ENCODE measurements around the gene ZMAT5.

ZMAT5 gene

DNA sequence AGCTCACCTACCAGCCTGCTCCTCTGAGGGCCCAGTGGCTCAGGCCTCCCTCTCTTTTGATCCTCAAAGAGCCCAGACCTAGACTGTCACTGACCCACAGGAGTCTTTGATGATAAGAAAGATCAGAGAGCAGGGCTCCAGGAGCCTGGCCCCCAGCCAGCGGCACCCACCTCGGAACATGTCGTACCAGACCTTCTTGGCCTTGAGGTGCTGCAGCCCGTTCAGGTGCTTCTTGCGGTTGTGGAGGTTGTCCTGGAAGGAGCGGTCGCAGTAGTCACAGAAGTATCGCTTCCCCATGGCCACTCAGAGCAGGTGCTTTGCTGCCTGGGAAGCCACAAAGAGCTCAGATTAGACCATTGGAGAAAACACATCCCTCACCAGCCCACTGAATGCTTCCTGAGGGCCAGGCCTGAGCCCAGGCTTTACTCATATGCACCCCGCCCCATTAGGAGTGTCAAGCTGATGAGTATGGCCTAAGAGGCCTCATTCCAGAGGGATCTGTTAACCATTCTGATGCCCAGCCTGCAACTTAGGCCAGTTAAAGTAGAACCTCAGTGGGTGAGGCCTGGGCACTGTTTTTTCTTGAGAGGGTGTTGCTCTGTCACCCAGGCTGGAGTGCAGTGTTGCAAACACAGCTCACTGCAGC is 18.4 kb downstream of the ZMAT5 start:
- no peak overlapping the region for H3K4me2 ChIP-seq (ENCODE audit: low read length)
- TF ChIP-seq, protein P1, sequence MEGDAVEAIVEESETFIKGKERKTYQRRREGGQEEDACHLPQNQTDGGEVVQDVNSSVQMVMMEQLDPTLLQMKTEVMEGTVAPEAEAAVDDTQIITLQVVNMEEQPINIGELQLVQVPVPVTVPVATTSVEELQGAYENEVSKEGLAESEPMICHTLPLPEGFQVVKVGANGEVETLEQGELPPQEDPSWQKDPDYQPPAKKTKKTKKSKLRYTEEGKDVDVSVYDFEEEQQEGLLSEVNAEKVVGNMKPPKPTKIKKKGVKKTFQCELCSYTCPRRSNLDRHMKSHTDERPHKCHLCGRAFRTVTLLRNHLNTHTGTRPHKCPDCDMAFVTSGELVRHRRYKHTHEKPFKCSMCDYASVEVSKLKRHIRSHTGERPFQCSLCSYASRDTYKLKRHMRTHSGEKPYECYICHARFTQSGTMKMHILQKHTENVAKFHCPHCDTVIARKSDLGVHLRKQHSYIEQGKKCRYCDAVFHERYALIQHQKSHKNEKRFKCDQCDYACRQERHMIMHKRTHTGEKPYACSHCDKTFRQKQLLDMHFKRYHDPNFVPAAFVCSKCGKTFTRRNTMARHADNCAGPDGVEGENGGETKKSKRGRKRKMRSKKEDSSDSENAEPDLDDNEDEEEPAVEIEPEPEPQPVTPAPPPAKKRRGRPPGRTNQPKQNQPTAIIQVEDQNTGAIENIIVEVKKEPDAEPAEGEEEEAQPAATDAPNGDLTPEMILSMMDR (IDR thresholded peaks at IDR 0.05) = no peak
- H3K9me3 ChIP-seq (ENCODE audit: control insufficient read depth, low read length) = no peaks in the 10 kb centered on the region
- no peak overlapping the region for H3K9ac ChIP-seq
- no peak overlapping the region for H3K4me3 ChIP-seq (ENCODE audit: low read depth, low read length)
- H3K27ac ChIP-seq = no peak overlapping the region
- no peaks in the 10 kb centered on the region for H3K4me1 ChIP-seq
- no peaks in the 10 kb centered on the region for H3K79me2 ChIP-seq
- H2AFZ ChIP-seq = no peak overlapping the region
- H3K27me3 ChIP-seq (ENCODE audit: control insufficient read depth, insufficient read depth, low read length) = no peaks in the 10 kb centered on the region
- no peaks in the 10 kb centered on the region for H3K36me3 ChIP-seq (ENCODE audit: control insufficient read depth, insufficient read depth, low read length)

DNA sequence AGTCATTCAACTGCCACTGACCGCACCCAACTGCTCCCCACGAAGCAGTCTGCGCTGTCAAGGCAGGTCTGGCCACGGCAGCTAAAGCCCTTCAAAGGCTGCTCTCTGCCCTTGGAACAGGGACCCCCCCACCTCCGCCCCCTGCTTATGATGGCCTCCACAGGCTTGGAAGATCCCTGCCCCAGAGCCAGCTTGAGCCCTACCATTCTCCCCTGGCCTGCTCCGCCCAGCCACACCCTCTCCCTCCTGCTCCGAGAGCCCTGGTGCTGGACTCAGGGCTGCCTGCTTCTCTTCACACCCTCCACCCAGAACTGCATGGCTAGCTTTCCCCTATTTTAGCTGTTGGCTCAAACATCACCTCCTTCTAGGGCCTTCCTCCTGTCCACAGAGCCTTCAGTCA is 19.0 kb downstream of the ZMAT5 start:
- H3K9ac ChIP-seq = no peak overlapping the region
- H3K4me1 ChIP-seq = no peaks in the 10 kb centered on the region
- H2AFZ ChIP-seq = no peak overlapping the region
- no peak overlapping the region for H3K4me3 ChIP-seq (ENCODE audit: low read depth, low read length)
- H3K36me3 ChIP-seq (ENCODE audit: control insufficient read depth, insufficient read depth, low read length) = no peaks in the 10 kb centered on the region
- H3K27me3 ChIP-seq (ENCODE audit: control insufficient read depth, insufficient read depth, low read length) = no peaks in the 10 kb centered on the region
- H3K4me2 ChIP-seq (ENCODE audit: low read length) = no peak overlapping the region
- H3K27ac ChIP-seq = no peak overlapping the region
- TF ChIP-seq, protein P1 (IDR thresholded peaks at IDR 0.05) = no peak
- no peaks in the 10 kb centered on the region for H3K9me3 ChIP-seq (ENCODE audit: control insufficient read depth, low read length)
- no peaks in the 10 kb centered on the region for H3K79me2 ChIP-seq

DNA sequence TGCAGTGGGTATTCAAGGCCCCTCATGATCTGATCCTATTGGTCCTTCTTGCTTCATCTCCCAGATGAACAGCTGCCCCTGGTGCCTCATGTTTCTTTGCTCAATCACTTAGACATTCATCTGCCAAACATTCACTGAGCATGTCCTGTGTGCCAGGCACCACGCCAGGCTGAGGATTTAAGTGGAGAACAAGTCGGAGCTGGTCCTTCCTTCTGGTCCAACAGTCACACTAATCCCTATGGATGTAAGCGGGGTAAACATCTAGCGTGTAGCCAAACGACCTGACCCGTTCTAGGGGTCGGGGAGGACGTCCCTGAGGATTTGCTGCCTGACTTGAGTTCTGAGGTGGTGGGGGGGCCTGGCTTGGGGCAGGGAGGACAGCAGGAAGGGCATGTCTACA is 21.9 kb downstream of the ZMAT5 start:
- Histone ChIP-seq H3K4me2 (ENCODE audit: low read length) (no peak overlapping the region), H3K27ac (no peak overlapping the region), H3K9ac (no peak overlapping the region), H3K36me3 (ENCODE audit: control insufficient read depth, insufficient read depth, low read length) (no peaks in the 10 kb centered on the region), H3K27me3 (ENCODE audit: control insufficient read depth, insufficient read depth, low read length) (no peaks in the 10 kb centered on the region), H3K4me3 (ENCODE audit: low read depth, low read length) (no peak overlapping the region), H2AFZ (no peak overlapping the region), H3K9me3 (ENCODE audit: control insufficient read depth, low read length) (no peaks in the 10 kb centered on the region), H3K79me2 (no peaks in the 10 kb centered on the region), H3K4me1 (no peaks in the 10 kb centered on the region)
- TF ChIP-seq, protein P1 (IDR thresholded peaks at IDR 0.05) = no peak

DNA sequence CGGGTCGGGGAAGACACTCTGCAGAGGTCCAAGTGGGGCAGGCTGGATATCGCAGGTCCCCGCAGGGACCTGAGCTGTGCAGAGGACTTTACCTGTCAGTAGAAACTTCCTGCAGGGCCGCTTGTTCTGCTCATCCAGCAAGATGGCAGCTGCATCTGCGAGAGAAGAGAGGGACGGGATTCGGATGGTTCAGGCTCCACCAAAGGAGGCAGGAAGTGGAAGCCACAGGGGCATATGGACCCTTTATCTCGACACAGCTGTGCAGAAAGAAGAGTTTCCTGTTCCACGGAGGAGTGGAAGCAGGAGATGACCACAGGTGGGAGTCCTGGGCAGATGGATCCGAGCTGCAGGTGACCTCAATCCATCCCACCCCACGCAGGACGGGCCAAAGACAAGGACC is 24.5 kb downstream of the ZMAT5 start:
- Histone ChIP-seq H3K4me1 (no peaks in the 10 kb centered on the region), H3K4me3 (ENCODE audit: low read depth, low read length) (no peak overlapping the region), H3K27me3 (ENCODE audit: control insufficient read depth, insufficient read depth, low read length) (no peaks in the 10 kb centered on the region), H3K9ac (no peak overlapping the region), H3K27ac (no peak overlapping the region), H3K9me3 (ENCODE audit: control insufficient read depth, low read length) (no peaks in the 10 kb centered on the region), H2AFZ (no peak overlapping the region), H3K36me3 (ENCODE audit: control insufficient read depth, insufficient read depth, low read length) (no peaks in the 10 kb centered on the region), H3K4me2 (ENCODE audit: low read length) (no peak overlapping the region), H3K79me2 (no peaks in the 10 kb centered on the region)
- TF ChIP-seq, protein P1 (IDR thresholded peaks at IDR 0.05) = no peak

DNA sequence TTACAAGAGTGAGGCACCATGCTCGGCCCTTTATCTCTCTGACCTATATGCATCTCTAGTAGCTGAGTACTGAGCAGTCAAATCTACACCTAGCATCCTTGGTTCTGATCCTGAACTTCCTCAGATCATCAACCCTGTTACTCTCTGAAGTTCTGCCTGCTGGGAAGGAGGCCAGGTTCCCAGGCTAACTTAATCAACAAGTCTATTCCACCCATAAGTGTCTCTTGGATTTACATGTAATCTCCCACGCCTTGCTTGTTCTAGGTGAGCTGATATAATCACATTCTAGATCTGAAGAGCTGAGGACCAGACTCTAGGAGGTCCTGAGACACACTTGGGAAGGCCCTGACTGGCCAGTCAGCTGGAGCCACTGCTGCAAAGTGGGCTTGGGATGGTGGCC is 24.9 kb downstream of the ZMAT5 start:
- Histone ChIP-seq H2AFZ (no peak overlapping the region), H3K36me3 (ENCODE audit: control insufficient read depth, insufficient read depth, low read length) (no peaks in the 10 kb centered on the region), H3K79me2 (no peaks in the 10 kb centered on the region), H3K4me2 (ENCODE audit: low read length) (no peak overlapping the region), H3K27me3 (ENCODE audit: control insufficient read depth, insufficient read depth, low read length) (no peaks in the 10 kb centered on the region), H3K4me3 (ENCODE audit: low read depth, low read length) (no peak overlapping the region), H3K9ac (no peak overlapping the region), H3K27ac (no peak overlapping the region), H3K4me1 (no peaks in the 10 kb centered on the region), H3K9me3 (ENCODE audit: control insufficient read depth, low read length) (no peaks in the 10 kb centered on the region)
- TF ChIP-seq, protein P1 (IDR thresholded peaks at IDR 0.05) = no peak

Data from parathyroid adenoma (tissue), 2 donors.